GM18526 (cell line): ENCODE results near the gene KCTD12.

ENCODE experiments used
- POLR2A ChIP-seq: IDR thresholded peaks from 3 replicates; pipeline ENCODE4 v1.6.1; 2011; ENCODE audit not compliant: insufficient read length; ENCODE audit errors: extremely low read depth

KCTD12 gene

GRCh38 chr13:76872675-76873074 lies 13.5 kb downstream of the KCTD12 start:
- no peak for TF ChIP-seq POLR2A

- TF ChIP-seq POLR2A = no peak
These were observed 14.8 kb downstream of the KCTD12 start for GRCh38 chr13:76871432-76871831.

GRCh38 chr13:76868371-76868770 lies 17.8 kb downstream of the KCTD12 start:
- no peak for TF ChIP-seq POLR2A

GRCh38 chr13:76865996-76866503 lies 20.2 kb downstream of the KCTD12 start:
- no peak for TF ChIP-seq POLR2A

- TF ChIP-seq POLR2A = no peak
These were observed 21.1 kb downstream of the KCTD12 start for GRCh38 chr13:76865109-76865508.

GRCh38 chr13:76864259-76864658 lies 21.9 kb downstream of the KCTD12 start:
- no peak for TF ChIP-seq POLR2A

GRCh38 chr13:76863022-76863421 lies 23.2 kb downstream of the KCTD12 start:
- TF ChIP-seq POLR2A = no peak

GRCh38 chr13:76861859-76862258 lies 24.3 kb downstream of the KCTD12 start:
- TF ChIP-seq POLR2A = no peak

GRCh38 chr13:76860706-76861105 lies 25.5 kb downstream of the KCTD12 start:
- TF ChIP-seq POLR2A = no peak

- no peak for TF ChIP-seq POLR2A
These were observed 31.3 kb downstream of the KCTD12 start for GRCh38 chr13:76854894-76855293.

- TF ChIP-seq POLR2A = no peak
These were observed 32.1 kb downstream of the KCTD12 start for GRCh38 chr13:76853921-76854608.

- TF ChIP-seq POLR2A = no peak
These were observed 32.7 kb downstream of the KCTD12 start for GRCh38 chr13:76853481-76853880.

GRCh38 chr13:76852986-76853385 lies 33.2 kb downstream of the KCTD12 start:
- no peak for TF ChIP-seq POLR2A

GRCh38 chr13:76851961-76852360 lies 34.2 kb downstream of the KCTD12 start:
- TF ChIP-seq POLR2A = no peak

- no peak for TF ChIP-seq POLR2A
These were observed 36.7 kb downstream of the KCTD12 start for GRCh38 chr13:76849493-76849892.

- no peak for TF ChIP-seq POLR2A
These were observed 37.6 kb downstream of the KCTD12 start for GRCh38 chr13:76848596-76848995.

- no peak for TF ChIP-seq POLR2A
These were observed 39.8 kb downstream of the KCTD12 start for GRCh38 chr13:76846363-76846762.

- no peak for TF ChIP-seq POLR2A
These were observed 40.3 kb downstream of the KCTD12 start for GRCh38 chr13:76845865-76846264.

GRCh38 chr13:76845367-76845766 lies 40.8 kb downstream of the KCTD12 start:
- TF ChIP-seq POLR2A = no peak
